AG09319 (cell line): ENCODE data around the gene KLHDC10.

Experiments used
- DNase-seq: peaks from one replicate; pipeline ENCODE4 v3.0.0-alpha.2; 2010; ENCODE audit warnings: low read depth; ENCODE audit errors: extremely low read depth
- CTCF ChIP-seq: IDR thresholded peaks from 2 replicates; pipeline ENCODE4 v1.5.1; 2011; ENCODE audit warnings: low read depth, mild to moderate bottlenecking, inconsistent platforms, low read length, moderate library complexity

KLHDC10 gene, protein sequence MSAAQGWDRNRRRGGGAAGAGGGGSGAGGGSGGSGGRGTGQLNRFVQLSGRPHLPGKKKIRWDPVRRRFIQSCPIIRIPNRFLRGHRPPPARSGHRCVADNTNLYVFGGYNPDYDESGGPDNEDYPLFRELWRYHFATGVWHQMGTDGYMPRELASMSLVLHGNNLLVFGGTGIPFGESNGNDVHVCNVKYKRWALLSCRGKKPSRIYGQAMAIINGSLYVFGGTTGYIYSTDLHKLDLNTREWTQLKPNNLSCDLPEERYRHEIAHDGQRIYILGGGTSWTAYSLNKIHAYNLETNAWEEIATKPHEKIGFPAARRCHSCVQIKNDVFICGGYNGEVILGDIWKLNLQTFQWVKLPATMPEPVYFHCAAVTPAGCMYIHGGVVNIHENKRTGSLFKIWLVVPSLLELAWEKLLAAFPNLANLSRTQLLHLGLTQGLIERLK

DNA sequence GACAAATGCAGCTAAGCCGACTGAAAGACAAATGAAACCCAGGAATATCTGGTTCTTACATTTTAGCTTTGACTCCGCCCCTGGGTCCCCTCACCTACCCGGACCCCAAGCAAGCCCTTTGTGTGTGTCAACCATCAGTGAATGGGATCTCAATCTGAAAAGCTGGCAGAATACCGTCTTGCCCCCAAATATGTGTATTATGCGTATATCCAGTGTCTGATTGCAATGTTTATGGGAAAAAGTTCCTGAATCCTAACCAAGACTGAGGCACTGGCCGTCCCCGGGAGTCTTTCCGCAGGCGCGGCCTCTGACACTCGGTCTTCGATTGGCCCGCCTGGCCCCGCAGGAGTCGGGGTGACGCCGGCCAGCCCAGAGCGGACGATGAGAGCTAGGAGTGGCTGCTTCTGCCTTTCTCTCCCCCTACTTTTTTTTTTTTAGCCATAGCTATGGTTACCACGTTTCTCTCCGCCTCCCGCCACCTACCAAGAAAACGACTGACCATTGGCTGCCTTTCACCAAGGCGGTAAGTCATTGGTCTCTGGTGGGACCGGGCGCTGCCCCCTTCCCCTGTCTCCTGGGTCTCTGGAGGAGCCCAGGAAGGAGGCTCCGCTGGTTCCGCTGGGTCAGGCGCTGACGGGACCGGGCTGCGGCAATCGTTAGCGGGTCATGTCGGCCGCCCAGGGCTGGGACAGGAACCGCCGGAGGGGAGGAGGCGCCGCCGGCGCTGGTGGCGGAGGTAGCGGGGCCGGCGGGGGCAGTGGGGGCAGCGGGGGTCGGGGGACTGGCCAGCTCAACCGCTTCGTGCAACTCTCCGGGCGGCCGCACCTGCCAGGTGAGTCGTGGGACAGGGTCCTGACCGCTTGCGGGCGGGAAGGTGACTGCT is at the start of gene KLHDC10:
TSS of gene KLHDC10 (plus strand) at position 557 of the 883 bp plus-strand sequence. CDS start at position 667, 110 bp downstream.
- no peak for TF ChIP-seq CTCF
- DNase-seq, result peak; percentile 98

DNA sequence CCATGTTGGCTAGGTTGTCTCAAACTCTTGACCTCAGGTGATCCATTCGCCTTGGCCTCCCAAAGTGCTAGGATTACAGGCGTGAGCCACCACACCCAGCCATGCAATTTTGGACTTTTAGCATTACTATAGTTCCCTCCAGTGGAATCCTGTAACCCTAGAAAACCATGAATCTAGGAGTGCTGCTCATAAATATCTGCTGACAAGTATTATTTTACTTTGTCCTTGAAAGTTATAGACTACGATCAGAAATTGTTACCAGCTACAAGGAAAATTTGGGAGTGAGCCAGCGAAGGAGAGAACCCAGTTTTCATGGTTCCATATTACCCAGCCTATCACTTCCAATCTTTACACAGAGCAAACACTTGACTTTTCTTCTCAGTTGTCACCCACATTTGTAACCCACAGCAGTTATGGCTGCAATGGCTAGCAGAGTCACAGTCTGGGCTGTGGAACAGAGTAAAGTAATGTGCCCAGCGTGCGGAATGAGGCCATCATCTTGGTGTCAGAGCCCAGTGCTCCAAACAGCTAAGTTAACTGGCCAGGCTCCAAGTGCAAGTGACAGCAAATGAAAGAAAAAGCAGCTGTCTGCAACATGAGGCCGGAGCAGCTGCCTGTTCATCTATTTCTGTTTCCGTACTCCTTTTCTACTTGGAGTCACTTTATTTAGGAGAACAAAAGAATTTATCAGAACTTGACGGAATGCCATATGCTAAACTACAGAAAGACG is 49.1 kb upstream of the KLHDC10 start:
- TF ChIP-seq CTCF, result no peak

DNA sequence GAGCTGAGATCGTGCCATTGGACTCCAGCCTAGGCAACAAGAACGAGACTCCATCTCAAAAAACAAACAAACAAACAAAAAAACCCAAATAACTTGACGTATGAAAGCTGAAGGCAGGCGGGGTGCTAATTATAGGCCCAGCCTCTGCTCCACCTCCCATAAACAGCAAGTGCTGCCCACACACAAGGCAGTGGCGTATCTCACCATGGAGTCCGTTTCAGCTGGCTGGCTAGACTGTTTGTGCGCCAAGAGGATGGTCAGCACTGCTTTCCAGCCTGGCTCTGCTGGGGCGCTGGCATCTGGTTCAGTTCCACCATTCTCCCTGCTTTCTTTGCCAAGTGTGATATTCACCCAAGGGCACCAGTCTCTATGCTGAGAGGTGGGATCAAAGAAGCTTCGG is 48.2 kb upstream of the KLHDC10 start:
- no peak for DNase-seq
- TF ChIP-seq CTCF, result no peak

More for the DNA sequence above, 49.1 kb upstream of the KLHDC10 start:
- no peak for DNase-seq

- no peak for DNase-seq
- TF ChIP-seq CTCF, result no peak
Measured at GRCh38 chr7:130022623-130023175, 47.6 kb upstream of the KLHDC10 start.

DNA sequence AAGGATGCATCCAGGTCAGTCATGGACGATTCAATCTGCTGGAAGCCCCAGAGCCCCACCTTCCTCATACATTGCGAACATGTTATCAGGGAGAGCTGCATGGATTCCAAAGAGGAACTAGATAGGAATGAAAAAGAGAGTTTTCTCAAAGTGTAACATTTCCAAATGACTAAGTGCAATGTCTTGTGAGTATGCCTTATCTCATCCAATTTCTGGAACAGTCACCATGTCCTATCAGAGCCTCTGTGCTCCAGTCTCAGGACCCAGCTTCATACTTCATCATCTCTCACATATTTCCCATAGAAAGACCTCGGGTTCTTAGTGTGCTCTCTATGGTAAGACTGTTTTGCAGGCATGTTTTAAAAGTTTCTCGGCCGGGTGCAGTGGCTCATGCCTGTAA is 45.9 kb upstream of the KLHDC10 start:
- DNase-seq, result no peak
- no peak for TF ChIP-seq CTCF

GRCh38 chr7:130032698-130033097 is 37.6 kb upstream of the KLHDC10 start:
- no peak for TF ChIP-seq CTCF
- no peak for DNase-seq
